HG03097 (cell line): ENCODE data around the gene TMEM140.

Experiments
- ATAC-seq: cut with Tn5 transposase; IDR thresholded peaks from one replicate; pipeline ENCODE4 v1.9.1; 2021; ENCODE audit not compliant: unreplicated experiment, low FRiP score

The TMEM140 gene

GRCh38 chr7:135192914-135193536 is 45.2 kb downstream of the TMEM140 start:
- ATAC-seq = no peak

DNA sequence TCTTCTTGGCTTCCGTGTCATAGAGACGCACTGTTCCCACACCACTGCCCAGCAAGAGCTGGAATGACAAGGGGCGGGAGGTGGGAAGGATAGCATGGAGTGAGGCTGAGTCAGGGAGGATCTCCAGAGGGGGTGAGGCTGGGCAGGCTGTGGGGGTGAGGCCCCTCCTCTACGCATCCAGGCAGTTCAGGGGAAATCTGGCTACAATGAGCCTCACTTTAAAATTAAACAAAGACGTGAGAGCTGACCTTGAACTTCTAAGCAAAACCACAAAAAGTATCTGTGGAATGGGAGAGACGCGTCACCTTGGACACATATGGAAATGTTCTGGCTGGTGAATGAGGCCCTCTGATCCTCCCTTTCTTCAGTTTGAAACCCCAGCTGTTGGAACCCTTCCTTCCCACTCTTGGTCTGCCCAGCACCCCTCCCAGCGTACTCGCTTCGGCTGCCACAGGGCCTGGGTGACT is 45.8 kb downstream of the TMEM140 start:
- no peak for ATAC-seq

- ATAC-seq = no peak
Measured at GRCh38 chr7:135194494-135195095, 46.7 kb downstream of the TMEM140 start.

DNA sequence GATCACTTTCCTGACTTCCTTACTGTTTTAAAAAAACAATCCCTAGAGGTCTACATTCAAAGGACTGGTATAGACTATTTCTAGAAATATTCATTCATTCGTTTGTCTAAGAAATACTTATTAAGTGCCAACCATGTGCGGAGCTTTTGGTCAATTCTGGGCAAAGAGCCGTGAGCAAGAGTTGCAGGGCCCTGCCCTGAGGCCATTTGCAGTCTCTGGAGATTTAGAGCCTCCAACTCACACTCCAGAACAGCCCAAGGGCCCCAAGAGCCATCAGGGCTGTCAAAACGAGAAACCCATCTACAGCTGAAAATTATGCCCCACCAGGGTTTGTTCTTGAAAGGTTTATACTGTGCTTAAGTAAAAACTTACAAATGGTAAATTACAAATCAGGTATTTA is 47.3 kb downstream of the TMEM140 start:
- no peak for ATAC-seq

DNA sequence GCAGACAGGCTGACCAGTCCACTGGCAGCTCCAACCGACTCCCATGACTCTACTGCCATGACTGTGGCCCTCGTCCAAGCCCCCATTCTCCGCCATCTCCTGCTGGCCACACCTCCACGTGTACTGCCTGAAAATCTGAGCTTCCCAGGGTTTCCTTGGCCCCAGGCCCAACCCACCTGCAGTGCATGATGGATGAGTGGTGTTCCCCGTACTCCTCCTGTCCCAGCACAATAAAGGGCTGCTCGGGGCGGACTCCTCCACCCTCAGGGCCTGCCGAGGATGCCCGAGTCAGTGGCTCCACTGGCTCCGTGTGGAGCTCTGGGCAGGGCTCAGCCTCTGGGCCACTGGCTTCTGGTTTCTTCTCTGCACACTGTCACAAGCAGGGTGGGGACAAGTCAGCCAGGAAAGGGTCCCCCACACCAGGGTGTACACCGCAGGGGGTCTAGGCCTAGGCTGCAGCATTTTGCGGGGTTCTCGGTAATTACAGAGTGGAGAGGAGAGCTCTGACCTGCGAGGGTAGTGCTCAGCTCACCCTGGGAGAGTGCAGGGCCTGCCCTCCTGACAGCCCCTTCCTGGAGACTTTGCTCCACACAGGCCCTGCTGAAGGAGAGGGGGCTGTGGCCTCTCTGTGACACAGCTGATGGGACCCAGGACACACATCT is 48.2 kb downstream of the TMEM140 start:
- no peak for ATAC-seq

GRCh38 chr7:135197343-135197742 is 49.5 kb downstream of the TMEM140 start:
- ATAC-seq = no peak

GRCh38 chr7:135197906-135198655 is 50.2 kb downstream of the TMEM140 start:
- ATAC-seq = no peak

DNA sequence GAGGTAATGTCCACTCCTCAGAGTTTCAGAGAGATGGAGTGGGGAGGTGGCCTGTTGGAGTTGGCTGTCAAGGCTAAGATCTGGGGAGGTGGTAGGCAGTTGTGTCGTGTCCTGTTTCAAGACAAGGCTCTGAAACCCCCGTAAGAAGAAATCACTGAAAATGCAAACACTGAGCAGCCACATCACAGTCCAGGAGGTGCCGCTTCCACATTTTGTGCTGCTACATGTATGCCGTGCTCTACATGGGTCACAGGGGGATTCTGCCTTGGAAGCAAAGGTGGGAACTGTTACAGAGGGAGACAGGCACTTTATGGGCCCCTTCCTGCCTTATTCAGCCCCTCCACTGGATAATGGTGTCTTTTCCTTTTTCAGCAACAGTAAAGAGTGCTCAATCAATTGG is 51.6 kb downstream of the TMEM140 start:
- no peak for ATAC-seq

- ATAC-seq = no peak
Measured at GRCh38 chr7:135200821-135201331, 53.0 kb downstream of the TMEM140 start.

- no peak for ATAC-seq
Measured at GRCh38 chr7:135201350-135201749, 53.5 kb downstream of the TMEM140 start.

DNA sequence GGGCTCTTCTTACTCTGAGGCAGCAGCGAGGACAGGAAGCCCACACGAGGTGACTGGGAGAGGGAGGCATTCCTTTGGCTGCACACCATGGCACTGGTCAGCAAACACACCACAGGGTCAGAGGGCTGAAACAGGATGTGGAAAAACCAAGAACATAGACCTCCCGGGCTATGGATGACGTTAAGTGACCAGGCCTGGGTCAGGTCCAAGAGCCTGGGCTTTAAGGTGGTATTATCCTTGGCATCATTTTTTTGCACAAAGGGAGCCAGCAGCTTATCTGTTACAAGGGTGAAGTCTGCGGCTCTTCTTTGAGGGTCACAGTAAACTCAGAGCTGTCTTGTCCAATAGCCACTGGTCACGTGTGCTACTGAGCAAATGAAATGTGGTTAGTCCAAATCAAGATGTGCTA is 56.5 kb downstream of the TMEM140 start:
- no peak for ATAC-seq

- no peak for ATAC-seq
Measured at GRCh38 chr7:135204876-135205275, 57.0 kb downstream of the TMEM140 start.

GRCh38 chr7:135205850-135206249 is 58.0 kb downstream of the TMEM140 start:
- ATAC-seq = no peak

DNA sequence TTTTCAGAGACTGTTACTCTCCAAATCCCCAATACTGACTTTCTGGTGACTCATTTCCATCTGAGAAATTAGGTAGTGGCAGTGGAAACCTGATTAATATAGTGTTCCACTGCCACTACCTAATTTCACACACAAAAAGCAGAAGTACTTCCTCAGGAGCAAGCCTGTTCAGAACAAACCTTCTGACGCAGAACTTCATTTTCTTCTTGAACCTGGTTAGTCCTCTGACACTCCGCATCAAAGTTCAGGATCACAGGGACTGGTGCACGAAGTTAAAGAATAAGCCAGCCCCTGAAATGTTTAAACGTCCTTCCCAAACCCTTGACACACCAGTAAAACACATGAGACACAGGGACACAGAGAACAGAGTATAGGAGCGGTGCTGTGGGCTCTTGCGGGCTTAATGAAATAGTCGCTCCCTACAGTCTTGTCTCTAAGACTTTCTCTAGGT is 59.1 kb downstream of the TMEM140 start:
- ATAC-seq = no peak

DNA sequence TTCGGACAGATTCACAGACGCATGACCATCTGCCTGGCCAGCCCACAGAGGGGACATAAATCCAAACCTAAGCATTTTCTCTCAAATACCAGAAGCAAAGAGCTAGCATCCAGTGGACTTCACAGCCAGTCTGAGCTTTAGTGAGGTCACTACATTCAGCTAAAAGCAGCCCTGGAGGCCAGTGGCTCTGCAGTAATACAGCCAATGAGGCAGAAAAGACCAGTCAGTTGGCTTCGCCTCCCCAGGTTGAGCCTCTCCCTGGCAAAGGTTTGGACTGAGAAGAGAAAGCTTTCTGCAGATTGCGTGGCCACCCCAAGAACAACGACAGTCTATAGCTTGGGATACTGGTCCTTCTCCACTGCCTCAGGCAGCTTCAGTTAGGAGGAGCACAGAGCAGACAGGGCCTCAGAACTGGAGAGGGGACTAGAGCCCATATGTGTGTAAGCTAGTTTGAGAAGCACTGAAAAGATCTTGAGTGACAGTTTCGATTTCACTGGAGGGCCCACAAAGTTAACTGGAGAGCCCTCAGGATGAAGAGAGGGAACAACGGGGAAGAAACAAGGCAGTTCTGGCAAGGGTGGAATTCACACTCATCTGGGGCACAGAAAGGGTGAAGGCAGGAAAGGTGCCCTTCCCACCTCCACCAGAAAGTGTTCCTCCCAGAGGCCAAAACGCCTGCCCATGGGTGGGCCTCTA is 59.7 kb downstream of the TMEM140 start:
- ATAC-seq = no peak

- no peak for ATAC-seq
Measured at GRCh38 chr7:135208102-135208793, 60.4 kb downstream of the TMEM140 start.

DNA sequence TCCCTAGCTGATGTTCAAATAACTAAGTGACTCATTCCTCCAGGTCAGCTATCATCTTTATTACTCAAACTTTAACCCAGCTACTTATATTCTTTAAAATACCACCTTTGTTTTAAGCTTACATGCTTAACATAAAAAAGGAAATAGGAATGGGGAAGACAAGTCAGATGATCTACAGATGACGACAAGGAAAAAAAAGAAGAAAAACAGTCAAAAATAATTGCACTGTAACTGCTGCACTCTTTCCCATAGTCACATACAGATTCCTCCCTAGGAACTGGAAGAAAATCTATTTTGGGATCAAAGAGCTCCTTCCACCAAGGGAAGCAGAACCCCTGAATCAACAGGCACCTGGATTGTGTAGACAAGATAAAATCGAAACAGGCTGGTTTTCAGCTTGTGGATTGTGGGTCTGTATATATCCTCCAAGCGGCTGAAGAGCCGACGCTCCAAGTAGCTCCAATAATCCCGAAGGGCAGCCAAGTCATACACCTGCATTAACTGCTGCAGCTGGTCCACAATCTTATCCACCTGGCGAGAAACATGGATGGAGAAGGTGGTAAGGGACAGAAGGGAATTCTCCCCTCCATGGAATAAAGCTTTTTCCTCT is 61.5 kb downstream of the TMEM140 start:
- ATAC-seq = no peak

DNA sequence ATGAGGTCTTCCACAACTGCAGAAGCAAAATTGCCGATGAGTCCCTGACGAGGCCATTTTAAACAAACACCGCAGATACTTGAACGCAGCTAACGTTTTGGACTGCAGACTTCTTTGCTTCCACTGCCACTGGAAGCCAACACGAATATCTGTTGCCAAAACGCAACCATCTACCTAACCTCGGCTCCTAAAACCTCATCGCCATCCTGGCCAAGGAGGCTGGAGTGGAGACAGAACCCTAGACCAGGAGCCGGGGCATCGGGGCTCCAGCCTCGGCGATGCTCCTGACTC is 63.0 kb downstream of the TMEM140 start:
- ATAC-seq = no peak

- peak; percentile 87 for ATAC-seq
Measured at GRCh38 chr7:135211179-135211945, 63.5 kb downstream of the TMEM140 start, which contains the start of gene WDR91. Gene WDR91, minus strand, starts transcription at chr7:135211526. Its CDS starts 24 bp downstream, at chr7:135211502.
